GM18907 (cell line): Measurements from ENCODE around the gene PTPRG.

ENCODE experiments used
- ATAC-seq: cut with Tn5 transposase; IDR thresholded peaks from one replicate; pipeline ENCODE4 v1.9.1; 2021; ENCODE audit warnings: mild to moderate bottlenecking, moderate library complexity; ENCODE audit not compliant: unreplicated experiment

PTPRG gene

DNA sequence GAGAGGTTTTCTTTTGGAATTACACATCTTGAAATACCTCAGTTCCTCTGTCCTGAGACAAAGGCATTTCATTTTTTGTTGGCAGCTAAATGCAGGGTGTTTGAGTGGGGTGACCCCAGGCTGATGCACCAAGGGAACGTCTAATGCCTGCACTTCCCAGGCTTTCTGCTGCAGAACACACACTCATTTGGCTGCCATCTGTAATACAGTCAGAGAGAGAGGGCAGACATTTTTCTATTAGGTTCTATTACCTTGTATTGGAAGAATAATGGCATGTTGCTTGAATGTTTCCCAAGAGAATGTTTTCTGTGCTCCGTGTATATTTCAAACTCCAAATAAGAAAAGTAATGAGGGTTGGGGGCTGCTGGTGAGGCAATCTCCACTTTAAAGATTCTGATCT, 87.1 kb downstream of the PTPRG start:
- no peak for ATAC-seq

DNA sequence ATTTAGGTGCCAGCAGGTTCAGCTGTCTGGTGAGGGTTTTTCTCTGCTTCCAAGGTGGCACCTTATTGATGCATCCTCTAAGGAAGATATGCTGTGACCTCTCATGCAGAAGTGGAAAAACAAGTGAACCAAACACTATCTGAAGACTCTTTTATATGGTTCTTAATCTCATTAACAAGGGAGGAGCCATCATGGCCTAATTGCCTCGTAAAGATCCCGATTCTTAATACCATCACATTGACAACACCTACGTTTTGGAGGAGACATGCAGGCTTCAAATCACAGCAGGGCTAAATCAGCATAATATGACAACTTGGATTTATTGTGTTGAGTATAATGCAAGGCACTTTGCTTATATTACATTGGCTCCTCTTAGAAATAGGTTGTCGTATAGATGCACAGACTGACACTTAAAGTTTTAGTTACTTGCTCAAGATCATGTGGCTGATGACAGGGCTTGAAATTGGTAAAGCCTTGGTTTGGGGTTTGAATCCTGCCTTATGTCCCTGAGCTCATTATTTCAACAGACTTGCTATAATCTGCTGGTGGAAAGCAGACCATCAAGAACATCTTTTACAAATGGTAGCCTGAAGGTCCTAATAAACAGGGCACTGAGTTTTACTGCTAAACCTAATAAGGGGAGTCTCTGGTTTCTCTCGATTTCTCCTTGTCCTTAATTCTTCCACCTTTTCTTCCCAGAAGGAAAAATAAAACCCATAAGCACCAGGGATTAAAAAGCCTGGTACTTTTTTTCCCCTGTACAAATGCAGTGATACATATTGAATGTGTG, 88.2 kb downstream of the PTPRG start:
- no peak for ATAC-seq

GRCh38 chr3:61650276-61650675, 88.9 kb downstream of the PTPRG start:
- no peak for ATAC-seq

DNA sequence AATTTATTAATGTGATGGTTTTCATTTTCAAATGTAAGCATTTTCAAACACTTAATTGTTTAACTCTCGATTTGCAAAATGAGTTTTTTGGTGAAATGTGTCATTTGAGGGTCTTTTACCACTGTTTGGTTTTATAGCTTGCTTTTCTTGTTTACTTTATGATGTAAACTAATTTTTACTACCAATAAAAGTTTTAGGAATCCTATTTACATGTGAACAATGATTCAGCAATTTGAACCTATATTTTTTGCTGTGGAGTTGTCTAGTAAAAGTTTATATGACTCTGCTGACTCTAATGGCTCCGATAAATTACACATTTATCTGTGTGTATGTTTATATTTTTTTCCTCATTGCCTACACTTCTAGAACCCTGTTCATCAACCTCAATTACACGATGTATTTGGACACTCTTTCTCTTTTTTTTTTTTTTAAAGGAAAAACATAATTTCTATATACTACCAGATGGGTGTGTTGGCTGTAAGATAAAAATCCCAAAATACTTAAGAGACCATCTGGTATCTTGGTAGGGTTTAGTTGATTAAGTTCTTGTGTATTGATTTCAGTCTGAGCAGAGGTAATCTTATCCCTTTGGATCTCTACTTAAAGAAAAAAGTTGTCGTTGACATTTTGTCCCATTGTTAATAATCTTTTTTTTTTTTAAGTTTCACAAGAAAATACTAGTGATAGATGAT, 89.5 kb downstream of the PTPRG start:
- ATAC-seq, result no peak

GRCh38 chr3:61657689-61658088, 96.3 kb downstream of the PTPRG start:
- no peak for ATAC-seq

- no peak for ATAC-seq
Observed at GRCh38 chr3:61662861-61663260, 101.5 kb downstream of the PTPRG start.

DNA sequence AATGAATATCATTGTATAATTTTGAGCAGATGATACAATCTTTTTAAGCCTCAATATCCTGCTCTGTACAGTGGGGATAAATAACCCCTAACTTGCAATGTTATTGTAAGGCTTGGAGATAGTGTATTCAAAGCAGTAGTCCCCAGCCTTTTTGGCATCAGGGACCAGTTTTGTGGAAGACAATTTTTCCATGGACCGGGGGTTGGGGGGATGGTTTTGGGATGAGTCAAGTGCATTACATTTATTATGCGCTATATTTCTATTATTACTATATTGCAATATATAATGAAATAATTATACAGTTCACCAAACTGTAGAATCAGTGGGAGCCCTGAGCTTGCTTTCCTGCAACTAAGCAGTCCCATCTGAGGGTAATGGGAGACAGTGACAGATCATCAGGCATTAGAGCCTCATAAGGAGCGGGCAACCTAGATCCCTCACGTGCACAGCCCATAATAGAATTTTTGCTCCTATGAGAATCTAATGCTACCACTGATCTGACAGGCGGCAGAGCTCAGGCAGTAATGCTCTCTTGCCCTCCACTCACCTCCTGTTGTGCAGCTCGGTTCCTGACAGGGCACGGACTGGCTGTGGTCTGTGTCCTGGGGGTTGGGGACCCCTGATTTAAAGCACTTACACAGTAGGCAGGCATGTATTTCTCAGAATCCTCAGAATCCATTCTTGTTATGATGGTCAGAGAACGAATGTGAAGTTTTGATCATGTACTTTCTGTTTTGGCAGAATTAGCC, 102.2 kb downstream of the PTPRG start:
- ATAC-seq, result no peak

DNA sequence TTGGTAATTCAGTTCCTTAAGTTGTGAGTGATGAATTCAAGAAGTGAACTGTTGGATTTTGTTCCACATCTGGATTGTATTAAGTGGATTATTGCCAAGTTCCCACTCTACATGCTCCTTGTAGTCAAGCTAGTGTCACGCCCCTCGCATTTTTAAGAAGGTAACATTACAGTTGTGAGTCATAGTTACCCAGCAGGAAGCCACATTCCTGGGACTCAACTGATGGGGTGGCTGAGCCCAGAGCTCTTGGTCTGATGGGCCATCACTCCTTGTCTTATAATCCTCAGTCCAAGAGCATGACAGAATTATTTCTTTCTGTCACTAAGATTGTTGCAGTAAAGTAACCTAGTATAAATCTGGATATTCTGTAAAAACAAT, 102.7 kb downstream of the PTPRG start:
- ATAC-seq, result no peak

GRCh38 chr3:61665121-61665520, 103.8 kb downstream of the PTPRG start:
- ATAC-seq, result no peak

DNA sequence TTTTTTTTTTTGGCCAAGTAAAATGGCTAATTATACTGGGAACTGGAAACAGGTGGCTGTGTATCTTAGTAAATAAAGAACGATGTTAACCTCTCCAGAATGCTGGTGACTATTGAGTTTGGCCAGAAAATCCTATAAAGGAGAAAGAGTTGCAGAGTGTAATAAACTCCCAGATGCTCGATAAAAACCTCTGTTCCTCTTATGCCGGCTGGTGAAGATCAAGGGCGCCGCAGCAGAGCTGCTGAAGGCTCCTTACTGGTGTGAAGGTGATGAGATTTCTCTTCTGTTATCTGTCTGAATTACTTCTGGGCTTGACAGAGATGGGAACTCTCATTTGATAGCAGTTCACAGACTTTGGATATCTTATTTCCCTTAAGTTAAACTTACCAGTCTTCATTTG, 104.6 kb downstream of the PTPRG start:
- no peak for ATAC-seq

GRCh38 chr3:61666615-61667330, 105.4 kb downstream of the PTPRG start:
- ATAC-seq, result no peak

GRCh38 chr3:61667383-61667782, 106.0 kb downstream of the PTPRG start:
- no peak for ATAC-seq

GRCh38 chr3:61667814-61668213, 106.4 kb downstream of the PTPRG start:
- ATAC-seq, result no peak

DNA sequence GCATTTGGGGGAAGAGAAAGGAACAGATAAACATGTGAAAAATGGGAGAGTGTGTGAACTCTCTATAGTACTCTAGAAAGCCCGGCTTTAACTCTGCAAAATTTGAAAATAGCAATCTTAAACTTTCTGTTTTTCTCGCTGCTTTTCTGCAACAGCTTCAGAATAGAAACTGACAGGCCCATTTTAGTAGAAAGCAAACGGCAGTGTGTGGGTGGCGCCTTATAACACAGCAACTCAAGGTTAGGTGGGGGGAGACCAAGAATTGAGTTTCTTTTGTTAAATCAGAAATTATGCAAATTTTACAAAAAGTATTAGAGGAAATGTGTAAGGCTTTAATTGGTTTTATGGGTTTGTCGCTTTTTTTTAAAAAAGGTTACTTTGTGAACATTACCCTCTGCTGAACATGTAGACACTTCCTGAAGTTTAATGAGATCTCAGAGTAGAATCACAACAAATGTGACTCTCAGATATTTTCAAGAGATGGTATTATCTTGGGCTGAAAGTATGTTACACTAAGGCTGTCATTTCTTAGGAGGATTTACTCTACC, 107.0 kb downstream of the PTPRG start:
- ATAC-seq, result no peak

DNA sequence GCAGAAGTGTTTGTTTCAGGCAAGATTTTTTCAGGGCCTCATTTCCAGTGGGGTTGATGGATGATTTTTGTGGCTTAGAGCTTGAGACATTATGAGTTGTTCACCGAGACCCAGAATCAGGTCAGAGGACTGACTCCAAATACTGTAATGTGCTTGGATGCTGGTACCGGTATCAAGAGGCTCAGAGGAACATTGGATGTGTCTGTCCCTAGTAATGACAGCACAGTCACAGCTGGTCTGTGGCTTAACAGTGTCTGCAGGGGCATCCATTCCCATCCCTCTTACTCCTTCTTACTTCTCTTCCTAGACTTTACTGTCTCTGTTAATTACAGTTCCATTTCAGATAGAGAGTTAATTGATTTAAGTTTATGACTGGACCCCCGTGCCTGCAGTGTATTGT, 107.8 kb downstream of the PTPRG start:
- no peak for ATAC-seq

- no peak for ATAC-seq
Observed at GRCh38 chr3:61669668-61670299, 108.4 kb downstream of the PTPRG start.

- ATAC-seq, result no peak
Observed at GRCh38 chr3:61673651-61674050, 112.3 kb downstream of the PTPRG start.

DNA sequence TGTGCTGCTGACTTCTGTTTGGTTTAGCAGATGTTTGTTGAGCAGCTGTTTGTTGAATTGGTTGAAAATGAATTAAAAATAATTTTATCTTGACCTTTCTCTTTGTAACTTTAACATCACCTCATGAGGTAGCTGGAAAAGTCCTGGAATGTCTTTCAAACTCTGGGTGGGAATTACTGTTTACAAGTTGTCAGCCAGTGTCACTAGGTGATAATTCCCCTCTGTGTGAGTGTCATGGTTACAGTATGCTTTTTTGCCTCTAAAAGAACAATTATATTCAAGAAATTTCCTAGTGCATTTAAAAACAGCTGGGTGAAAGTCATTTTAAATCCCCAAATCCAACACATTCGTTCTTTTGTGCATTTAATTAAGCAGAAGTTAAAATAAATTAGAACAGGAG, 113.2 kb downstream of the PTPRG start:
- ATAC-seq, result no peak

DNA sequence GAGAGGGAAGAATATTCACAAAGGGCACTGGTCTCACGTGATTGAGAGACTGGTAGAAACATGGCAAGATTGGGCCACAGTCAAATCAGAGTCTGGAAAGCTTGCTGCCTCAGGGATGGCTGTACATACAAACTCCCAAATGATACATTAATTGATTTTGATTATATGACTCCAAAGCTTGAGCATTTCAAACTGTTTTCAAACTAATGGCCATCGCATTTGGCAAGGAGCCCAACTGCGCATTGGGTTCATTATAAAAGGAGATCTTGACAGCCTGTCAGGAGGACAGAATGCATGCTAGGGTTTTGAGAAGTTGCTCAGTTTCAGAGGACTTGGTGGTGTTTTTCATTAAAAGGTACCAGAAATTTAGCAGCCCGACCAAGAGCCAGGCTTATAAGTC, 117.7 kb downstream of the PTPRG start:
- no peak for ATAC-seq

DNA sequence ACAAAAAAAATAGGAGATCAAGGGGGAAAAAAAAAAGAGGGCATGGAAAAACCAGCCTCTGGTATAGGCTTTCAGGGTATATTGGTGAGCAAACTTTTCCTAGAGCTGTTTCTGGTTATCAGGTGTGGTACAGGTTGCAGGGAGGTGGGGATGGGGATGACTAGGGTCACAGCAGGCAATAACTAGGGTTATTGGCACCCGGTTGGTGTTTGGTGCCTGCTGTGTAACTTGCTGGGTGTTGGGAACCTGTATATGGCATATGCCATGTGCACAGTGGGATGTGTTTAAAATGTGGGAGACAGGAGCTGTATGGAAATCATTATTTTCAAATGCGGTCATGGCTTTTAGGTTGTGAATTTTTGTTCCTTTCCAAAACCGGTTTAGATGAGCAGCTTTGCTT, 119.2 kb downstream of the PTPRG start:
- no peak for ATAC-seq

DNA sequence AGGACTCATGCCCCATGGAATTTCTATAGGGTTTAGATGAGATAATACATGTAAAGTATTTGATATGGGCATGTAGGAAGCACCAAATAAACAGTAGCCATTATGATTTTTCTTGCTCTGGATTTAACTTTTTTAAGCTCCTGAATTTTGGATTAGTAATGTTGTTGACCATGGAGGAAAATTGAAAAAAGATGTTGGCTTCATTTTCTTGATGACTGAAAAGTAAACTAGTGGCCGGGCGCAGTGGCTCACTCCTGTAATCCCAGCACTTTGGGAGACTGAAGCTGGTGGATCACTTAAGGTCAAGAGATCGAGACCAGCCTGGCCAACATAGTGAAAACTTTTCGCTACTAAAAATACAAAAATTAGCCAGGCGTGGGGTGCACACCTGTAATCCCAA, 120.3 kb downstream of the PTPRG start:
- no peak for ATAC-seq
